NCI-H1436 treated with DMSO at 0.1 percent for 48 hours (cell line): ENCODE measurements around the gene USH2A.

Source experiments
- DNase-seq: peaks from one replicate; lab custom pipeline; 2025; lab: John Stamatoyannopoulos, UW

Gene USH2A

GRCh38 chr1:215779729-215780128 is 643.5 kb downstream of the USH2A start:
- no peak for DNase-seq

DNA sequence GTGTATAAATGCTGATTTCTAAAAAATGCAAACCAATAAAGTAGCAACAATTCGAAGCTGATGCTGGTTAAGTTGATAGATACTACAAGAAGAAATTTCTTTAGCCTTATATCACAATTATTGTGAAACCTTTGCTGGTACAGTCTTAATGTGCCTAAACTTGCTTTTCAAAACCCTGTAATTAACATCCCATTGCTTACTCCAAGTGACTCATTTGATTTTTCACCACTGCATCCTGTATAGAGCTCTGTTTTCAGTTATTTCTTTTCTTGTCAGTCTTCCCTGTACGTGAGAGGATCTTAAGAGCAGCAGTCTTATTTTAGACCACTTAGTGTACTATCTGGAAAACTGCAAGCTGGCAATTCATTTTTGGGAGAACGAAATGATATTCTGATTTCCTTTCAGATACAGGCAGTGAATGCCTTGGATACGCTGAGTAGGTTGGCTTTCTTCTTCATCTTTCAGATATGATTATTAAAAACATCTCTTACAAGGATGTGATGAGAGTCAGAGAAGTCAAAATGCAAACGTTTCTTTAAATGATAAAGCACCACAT is 645.8 kb downstream of the USH2A start:
- DNase-seq, result no peak

DNA sequence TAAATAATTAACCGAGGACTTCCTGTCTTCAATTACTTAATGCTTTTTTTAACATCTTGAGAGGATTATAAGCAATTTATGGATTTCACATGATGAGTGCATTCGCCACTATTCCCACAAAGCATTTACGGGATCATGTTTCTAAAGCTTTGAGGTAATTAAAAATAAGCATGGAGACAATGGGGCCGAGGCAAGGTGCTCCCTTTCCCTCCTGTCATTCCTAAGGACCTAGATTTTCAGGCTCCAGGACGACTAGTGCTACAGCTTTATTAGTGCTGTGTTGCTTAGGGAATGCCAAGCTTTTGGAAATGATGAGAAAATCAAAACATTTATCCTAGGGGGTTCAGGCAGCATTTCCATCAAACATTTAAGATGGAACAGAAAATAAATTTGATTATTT is 646.9 kb downstream of the USH2A start:
- no peak for DNase-seq

- DNase-seq, result peak; percentile 55
Observed at GRCh38 chr1:215772151-215772550, 651.1 kb downstream of the USH2A start.

DNA sequence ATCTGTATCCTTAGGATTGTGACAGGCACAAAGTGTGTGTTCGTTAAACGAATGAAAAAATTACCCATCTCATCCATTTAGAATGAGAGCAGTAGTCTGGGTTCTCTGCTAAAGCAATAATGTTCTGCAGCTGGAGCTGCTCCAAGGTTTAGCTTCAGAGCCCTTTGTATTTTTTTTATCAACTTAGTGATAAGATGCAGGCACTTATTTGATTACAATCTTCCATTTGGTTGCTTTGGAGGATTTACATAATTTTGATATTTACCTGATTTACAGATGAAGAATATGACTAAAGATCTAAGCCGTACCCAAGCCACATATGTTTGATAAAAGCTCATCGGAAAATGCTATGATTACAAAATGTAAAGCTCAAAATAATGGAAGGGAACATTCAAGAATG is 654.9 kb downstream of the USH2A start:
- no peak for DNase-seq

DNA sequence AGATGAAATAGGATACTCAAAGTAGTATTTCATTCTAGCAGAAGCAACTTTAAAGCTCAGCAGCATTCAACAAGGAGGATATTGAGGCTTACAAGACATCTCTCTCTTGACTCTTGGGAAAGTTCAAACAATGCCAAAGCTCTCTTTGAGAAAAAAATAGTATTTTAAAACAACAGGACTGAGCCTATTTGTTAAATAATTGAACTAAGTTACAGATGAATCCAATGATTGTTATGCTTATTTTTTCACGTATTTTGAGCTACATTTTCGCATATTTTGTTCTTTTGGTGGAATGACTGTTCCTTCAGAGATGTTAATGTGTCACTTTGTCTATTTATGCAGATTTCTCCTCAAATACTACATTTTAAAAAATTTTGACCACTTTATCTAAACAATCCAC is 655.5 kb downstream of the USH2A start:
- no peak for DNase-seq

DNA sequence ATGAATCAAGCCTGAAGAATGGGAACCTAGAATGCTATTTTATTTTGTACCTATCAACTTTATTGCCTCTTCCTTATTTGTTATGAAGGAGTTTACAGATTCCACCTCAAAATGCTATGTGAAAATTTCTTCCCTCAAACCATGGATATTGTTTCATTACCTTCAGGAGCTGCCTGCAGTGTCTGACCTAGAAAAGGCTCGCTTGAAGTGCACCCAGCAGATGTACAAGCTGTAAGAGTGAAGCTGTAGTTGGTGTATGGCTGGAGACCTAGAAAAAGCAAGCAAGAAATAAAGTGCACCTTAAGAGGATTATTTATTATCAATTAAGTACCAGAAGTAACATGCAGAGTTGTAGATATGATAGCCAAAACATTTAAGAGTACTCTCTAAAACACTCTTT is 656.7 kb downstream of the USH2A start:
- DNase-seq, result no peak

DNA sequence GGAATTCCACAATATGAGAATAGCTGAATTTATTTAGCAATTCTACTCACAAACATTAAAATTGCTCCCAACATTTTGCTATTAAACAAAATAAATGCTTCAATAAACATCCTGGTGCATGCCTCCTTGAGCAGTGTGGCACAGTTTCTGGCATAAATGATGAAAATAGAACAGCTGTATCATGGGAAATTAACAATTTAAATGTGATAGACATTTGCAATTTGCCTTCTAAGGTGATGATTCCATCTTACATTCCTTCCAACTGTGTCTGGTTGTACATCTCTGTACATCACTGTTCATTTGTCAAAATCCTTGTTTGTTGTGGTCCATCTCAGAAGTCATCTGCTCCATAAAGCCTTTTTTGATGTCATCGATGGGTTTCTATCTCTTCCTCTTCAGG is 657.4 kb downstream of the USH2A start:
- DNase-seq, result no peak

DNA sequence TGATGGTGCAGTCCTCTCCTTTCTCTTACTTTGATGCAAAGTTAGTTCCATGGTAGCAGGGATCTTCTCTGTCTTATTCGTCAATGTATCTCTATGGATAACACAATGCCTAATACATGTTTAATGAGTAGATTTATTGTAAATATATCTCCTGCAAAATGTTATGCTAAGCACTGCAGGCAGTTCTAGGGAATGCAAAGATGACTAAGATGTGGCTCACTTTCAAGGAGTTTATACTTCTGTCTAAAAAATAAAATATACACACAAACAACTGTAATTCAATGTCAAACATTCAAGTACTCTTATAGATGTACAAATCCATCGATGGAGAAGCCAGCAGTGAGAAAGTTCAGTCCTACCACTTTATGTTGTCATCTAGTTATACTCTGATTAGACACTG is 661.8 kb downstream of the USH2A start:
- DNase-seq, result no peak

DNA sequence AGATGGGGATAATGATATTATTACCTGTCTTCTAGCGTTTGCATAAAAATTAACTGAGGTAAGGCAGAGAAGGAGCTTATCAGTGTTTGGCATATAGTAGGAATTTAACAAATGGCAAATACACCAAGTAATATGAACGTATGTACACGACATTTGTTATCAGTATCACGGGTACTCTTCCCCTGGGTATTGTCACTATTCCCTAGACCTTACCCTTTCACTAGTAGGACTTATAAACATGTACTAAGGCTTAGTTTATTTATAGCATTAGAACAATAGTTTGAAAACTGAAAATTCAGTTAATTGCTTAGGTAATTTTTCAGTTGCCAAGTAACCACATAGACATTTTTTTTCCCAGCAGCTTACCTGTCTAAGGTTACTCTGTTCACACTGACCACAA is 669.1 kb downstream of the USH2A start:
- no peak for DNase-seq

GRCh38 chr1:215749414-215749813 is 673.8 kb downstream of the USH2A start:
- DNase-seq, result no peak

- DNase-seq, result no peak
Observed at GRCh38 chr1:215748431-215748830, 674.8 kb downstream of the USH2A start.

DNA sequence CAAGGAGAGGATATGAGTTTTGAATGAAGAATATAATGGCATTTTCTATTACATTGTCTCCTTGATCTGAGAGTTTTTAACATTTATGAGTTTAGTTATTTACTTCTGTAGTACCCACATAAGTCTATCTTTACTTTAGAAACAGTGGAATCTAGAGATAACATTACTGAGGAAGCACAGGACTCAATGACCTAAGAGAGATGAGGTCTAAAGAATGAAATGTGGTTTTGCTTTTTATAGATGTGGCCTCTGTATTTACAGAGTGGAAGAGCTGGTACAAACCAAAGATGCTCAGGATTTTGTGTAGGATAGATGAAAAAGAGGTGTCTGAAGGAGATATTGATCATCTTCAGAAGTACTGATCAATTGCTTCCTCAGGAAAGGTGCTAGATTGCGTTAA is 678.8 kb downstream of the USH2A start:
- DNase-seq, result no peak

DNA sequence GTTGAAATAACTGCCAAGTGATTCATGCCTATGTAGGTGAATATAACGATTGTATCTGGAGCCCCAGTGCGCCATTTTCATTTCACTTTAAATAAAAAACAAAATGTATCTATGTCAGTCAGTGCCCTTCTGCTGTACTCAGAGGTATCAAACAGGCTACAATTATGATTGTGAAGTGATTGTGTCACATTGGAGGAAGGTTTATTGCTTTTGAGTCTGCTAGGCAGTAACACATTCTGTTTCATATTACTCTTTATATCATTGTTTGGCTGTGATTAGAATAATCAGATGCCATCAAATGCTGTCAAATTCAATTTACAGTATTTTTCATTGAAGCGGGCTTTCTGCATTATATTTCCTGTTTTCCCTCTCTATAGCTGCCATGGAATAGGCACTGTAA is 684.2 kb downstream of the USH2A start:
- no peak for DNase-seq

GRCh38 chr1:215731699-215732098 is 691.5 kb downstream of the USH2A start:
- DNase-seq, result no peak

- DNase-seq, result no peak
Observed at GRCh38 chr1:215730600-215730999, 692.6 kb downstream of the USH2A start.

GRCh38 chr1:215728169-215728568 is 695.1 kb downstream of the USH2A start:
- no peak for DNase-seq

GRCh38 chr1:215720126-215720525 is 703.1 kb downstream of the USH2A start:
- no peak for DNase-seq

- DNase-seq, result no peak
Observed at GRCh38 chr1:215719552-215719951, 703.7 kb downstream of the USH2A start.

- DNase-seq, result no peak
Observed at GRCh38 chr1:215718575-215719287, 704.5 kb downstream of the USH2A start.

DNA sequence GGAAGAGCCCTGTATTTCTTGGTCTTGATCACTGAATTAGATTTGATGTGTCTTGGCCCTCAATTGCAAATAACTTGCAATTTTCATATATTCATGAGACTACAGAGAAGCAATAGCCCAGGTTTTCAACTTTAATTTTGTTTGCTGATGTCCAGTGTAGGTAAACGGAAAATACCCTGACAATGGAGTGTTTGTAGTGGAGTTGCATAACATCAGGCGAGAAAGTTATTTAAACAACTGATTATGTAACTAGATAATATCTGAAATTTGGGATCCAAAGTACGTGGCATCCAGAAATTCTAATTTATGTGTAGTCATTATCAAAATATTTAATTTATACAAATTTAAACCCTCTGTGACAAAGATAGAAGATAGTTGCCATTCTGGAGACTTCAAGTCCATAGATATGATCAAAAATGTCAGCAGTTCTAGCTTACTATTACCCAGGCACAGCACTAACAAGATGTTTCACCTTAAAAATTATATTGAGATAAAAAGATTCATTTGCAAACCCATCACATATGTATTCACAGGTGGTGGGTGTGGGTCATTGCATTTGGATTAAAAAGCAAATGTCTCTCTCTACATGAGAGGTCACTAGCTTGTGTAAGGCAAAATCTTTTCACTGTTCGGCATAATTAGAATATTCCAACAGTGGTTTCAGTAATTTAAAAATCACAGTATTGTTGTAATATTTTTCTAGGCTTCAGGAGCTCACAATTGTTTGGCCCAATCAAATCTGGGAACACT is 705.4 kb downstream of the USH2A start:
- no peak for DNase-seq

- DNase-seq, result no peak
Observed at GRCh38 chr1:215710899-215711225, 712.4 kb downstream of the USH2A start.

GRCh38 chr1:215710036-215710898 is 713.0 kb downstream of the USH2A start:
- DNase-seq, result peak; percentile 37
